GM23338 (cell line): ENCODE data around the gene ETV6. TPM values are rescaled to one million over a fixed set of nuclear protein-coding genes. Genes with fewer than 3 reads are reported as not detected.

Experiments used
- ATAC-seq: fragments of 200-7000 bp; cut with Tn5 transposase; 3 replicates; pipeline ENCODE4 v1.9.1; 2020
- DNase-seq: peaks from one replicate; pipeline ENCODE4 v3.0.0-alpha.2; 2015; ENCODE audit warnings: low spot score
- H2AFZ ChIP-seq: fragments of 200-600 bp; sonication (generic); 2 replicates; pipeline ENCODE4 v1.8.0; 2016; ENCODE audit warnings: antibody characterized with exemption, mild to moderate bottlenecking, moderate library complexity
- H3F3A ChIP-seq: fragments of 200-600 bp; sonication (generic); replicated peaks from 2 replicates; pipeline ENCODE4 v1.8.0; 2017; ENCODE audit warnings: antibody characterized with exemption, mixed run types, low read depth
- H3K27ac ChIP-seq: fragments of 200-600 bp; sonication (generic); 2 replicates; pipeline ENCODE4 v1.6.1; 2016; ENCODE audit warnings: low read depth
- H3K27me3 ChIP-seq: fragments of 200-600 bp; sonication (generic); 2 replicates; pipeline ENCODE4 v1.8.0; 2016; ENCODE audit warnings: mild to moderate bottlenecking, mixed run types, moderate library complexity; ENCODE audit not compliant: insufficient read depth
- H3K36me3 ChIP-seq: fragments of 200-600 bp; sonication (generic); 2 replicates; pipeline ENCODE4 v1.8.0; 2016; ENCODE audit warnings: mild to moderate bottlenecking; ENCODE audit not compliant: insufficient read depth
- H3K4me1 ChIP-seq: fragments of 200-600 bp; sonication (generic); 2 replicates; pipeline ENCODE4 v1.8.0; 2016; ENCODE audit warnings: mild to moderate bottlenecking, moderate library complexity; ENCODE audit not compliant: insufficient read depth
- H3K4me2 ChIP-seq: fragments of 200-600 bp; sonication (generic); 2 replicates; pipeline ENCODE4 v1.7.1; 2017; ENCODE audit warnings: mixed run types
- H3K4me3 ChIP-seq: fragments of 200-600 bp; sonication (generic); 2 replicates; pipeline ENCODE4 v1.6.1; 2016; ENCODE audit warnings: mixed run types
- H3K79me2 ChIP-seq: fragments of 200-600 bp; sonication (generic); replicated peaks from 2 replicates; pipeline ENCODE4 v1.8.0; 2017; ENCODE audit warnings: mild to moderate bottlenecking; ENCODE audit not compliant: insufficient read depth
- H3K9me2 ChIP-seq: fragments of 200-600 bp; sonication (generic); 2 replicates; pipeline ENCODE4 v1.8.0; 2017; ENCODE audit not compliant: insufficient read depth
- H4K20me1 ChIP-seq: fragments of 200-600 bp; sonication (generic); replicated peaks from 2 replicates; pipeline ENCODE4 v1.8.0; 2017; ENCODE audit warnings: mild to moderate bottlenecking; ENCODE audit not compliant: insufficient read depth
- H3K27ac Mint-ChIP-seq: 2 replicates; pipeline ENCODE4 v1.8.0; 2020; ENCODE audit warnings: inconsistent platforms, mild to moderate bottlenecking, moderate library complexity, mixed read lengths
- H3K27me3 Mint-ChIP-seq: 3 replicates; pipeline ENCODE4 v1.8.0; 2022; ENCODE audit warnings: low read depth, mild to moderate bottlenecking, moderate library complexity, mixed read lengths, inconsistent platforms; ENCODE audit not compliant: insufficient read depth, poor library complexity
- H3K36me3 Mint-ChIP-seq: 3 replicates; pipeline ENCODE4 v1.8.0; 2021; ENCODE audit warnings: low read depth, mild to moderate bottlenecking, inconsistent platforms, moderate library complexity, mixed read lengths
- H3K4me1 Mint-ChIP-seq: 3 replicates; pipeline ENCODE4 v1.8.0; 2020; ENCODE audit warnings: mild to moderate bottlenecking, inconsistent platforms, mixed read lengths
- H3K4me3 Mint-ChIP-seq: 3 replicates; pipeline ENCODE4 v1.8.0; 2021; ENCODE audit warnings: moderate library complexity, mild to moderate bottlenecking, inconsistent platforms, mixed read lengths
- H3K9me3 Mint-ChIP-seq: 3 replicates; pipeline ENCODE4 v1.8.0; 2020; ENCODE audit warnings: moderate library complexity, mild to moderate bottlenecking, inconsistent platforms, mixed read lengths
- ETS1 ChIP-seq: IDR thresholded peaks from 2 replicates; pipeline ENCODE4 v1.6.1; 2016; ENCODE audit warnings: antibody characterized with exemption
- EZH2 ChIP-seq: fragments of 200-600 bp; sonication (generic); IDR thresholded peaks from one replicate; pipeline ENCODE4 v1.8.0; 2017; ENCODE audit warnings: antibody characterized with exemption, mild to moderate bottlenecking, low read depth; ENCODE audit not compliant: unreplicated experiment
- EZH2phosphoT487 ChIP-seq: fragments of 200-600 bp; sonication (generic); IDR thresholded peaks from one replicate; pipeline ENCODE4 v1.8.1; 2018; ENCODE audit warnings: antibody characterized with exemption; ENCODE audit not compliant: unreplicated experiment
- JUNB ChIP-seq: IDR thresholded peaks from one replicate; pipeline ENCODE4 v1.6.1; 2016; ENCODE audit warnings: antibody characterized with exemption; ENCODE audit not compliant: unreplicated experiment
- POLR2AphosphoS5 ChIP-seq: IDR thresholded peaks from 2 replicates; pipeline ENCODE4 v1.6.1; 2016; ENCODE audit warnings: antibody characterized with exemption, low read depth
- STAT1 ChIP-seq: IDR thresholded peaks from one replicate; pipeline ENCODE4 v1.6.1; 2016; ENCODE audit warnings: antibody characterized with exemption; ENCODE audit not compliant: unreplicated experiment
- ZNF114 ChIP-seq: fragments of 250-450 bp; sonication (Bioruptor Pico); IDR thresholded peaks from 2 replicates; pipeline ENCODE4 v1.5.0; 2020; ENCODE audit warnings: mild to moderate bottlenecking, moderate library complexity
- ZNF331 ChIP-seq: fragments of 250-450 bp; sonication (Bioruptor Pico); IDR thresholded peaks from 2 replicates; pipeline ENCODE4 v1.5.0; 2020; ENCODE audit warnings: low read depth, mild to moderate bottlenecking, moderate library complexity
- polyA plus RNA-seq: library from polyadenylated mRNA; unstranded; fragments of >200 nt; fragmentation: Nextera tagmentation; extraction: Ambion mirVana; gene quantifications from 2 replicates; pipeline ENCODE4 v1.2.1, GENCODE V29; 2016
- total RNA-seq: library from RNA; depleted of rRNA; stranded (reverse); fragments of >200 nt; shearing (Covaris generic); gene quantifications from 2 replicates; pipeline ENCODE4 v1.2.3, GENCODE V29; 2014
- TF ChIP-seq, protein P1 (sequence below), 2 experiments: fragments of 200-600 bp in 1 of 2; sonication (generic) in 1 of 2; conservative IDR thresholded peaks; 2 replicates each; pipeline versions ENCODE4 v1.5.1 to v1.6.1; 2016 to 2017; ENCODE audit warnings: antibody characterized with exemption in 2 of 2, low read depth in 2 of 2, mild to moderate bottlenecking in 2 of 2, moderate library complexity in 1 of 2
- TF ChIP-seq, protein P2 (sequence below): IDR thresholded peaks from one replicate; pipeline ENCODE4 v1.6.1; 2018; ENCODE audit warnings: antibody characterized with exemption; ENCODE audit not compliant: unreplicated experiment

ETV6 gene
- total and polyA plus RNA-seq, 2 experiments from 2014 or later, result 7.5 to 15.1 TPM

GRCh38 chr12:11719678-11720099 lies 70.2 kb downstream of the ETV6 start:
- 0 out of 2 replicates have a peak, but pooled peaks cover 6% of the 10 kb centered on the region for H3K79me2 ChIP-seq
- Mint-ChIP-seq H3K9me3 (no peaks in the 10 kb centered on the region), H3K4me3 (no peak overlapping the region), H3K4me1 (peaks cover 46% of the 10 kb centered on the region), H3K27me3 (peaks cover 8% of the 10 kb centered on the region), H3K27ac (peak overlapping the region; percentile 81), H3K36me3 (no peaks in the 10 kb centered on the region; the same call in 2 of the 3 replicates)
- H4K20me1 ChIP-seq, result no peaks in the 10 kb centered on the region
- no peak overlapping the region for H3K27ac ChIP-seq
- H3K4me3 ChIP-seq, result no peak overlapping the region
- no peak for TF ChIP-seq STAT1
- TF ChIP-seq, protein P1, sequence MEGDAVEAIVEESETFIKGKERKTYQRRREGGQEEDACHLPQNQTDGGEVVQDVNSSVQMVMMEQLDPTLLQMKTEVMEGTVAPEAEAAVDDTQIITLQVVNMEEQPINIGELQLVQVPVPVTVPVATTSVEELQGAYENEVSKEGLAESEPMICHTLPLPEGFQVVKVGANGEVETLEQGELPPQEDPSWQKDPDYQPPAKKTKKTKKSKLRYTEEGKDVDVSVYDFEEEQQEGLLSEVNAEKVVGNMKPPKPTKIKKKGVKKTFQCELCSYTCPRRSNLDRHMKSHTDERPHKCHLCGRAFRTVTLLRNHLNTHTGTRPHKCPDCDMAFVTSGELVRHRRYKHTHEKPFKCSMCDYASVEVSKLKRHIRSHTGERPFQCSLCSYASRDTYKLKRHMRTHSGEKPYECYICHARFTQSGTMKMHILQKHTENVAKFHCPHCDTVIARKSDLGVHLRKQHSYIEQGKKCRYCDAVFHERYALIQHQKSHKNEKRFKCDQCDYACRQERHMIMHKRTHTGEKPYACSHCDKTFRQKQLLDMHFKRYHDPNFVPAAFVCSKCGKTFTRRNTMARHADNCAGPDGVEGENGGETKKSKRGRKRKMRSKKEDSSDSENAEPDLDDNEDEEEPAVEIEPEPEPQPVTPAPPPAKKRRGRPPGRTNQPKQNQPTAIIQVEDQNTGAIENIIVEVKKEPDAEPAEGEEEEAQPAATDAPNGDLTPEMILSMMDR (conservative IDR thresholded peaks at IDR 0.05; ENCODE audit: low read depth in 2 of 2), result no peak
- TF ChIP-seq EZH2phosphoT487, result no peak
- TF ChIP-seq POLR2AphosphoS5, result no peak
- TF ChIP-seq EZH2, result no peak
- TF ChIP-seq, protein P2, sequence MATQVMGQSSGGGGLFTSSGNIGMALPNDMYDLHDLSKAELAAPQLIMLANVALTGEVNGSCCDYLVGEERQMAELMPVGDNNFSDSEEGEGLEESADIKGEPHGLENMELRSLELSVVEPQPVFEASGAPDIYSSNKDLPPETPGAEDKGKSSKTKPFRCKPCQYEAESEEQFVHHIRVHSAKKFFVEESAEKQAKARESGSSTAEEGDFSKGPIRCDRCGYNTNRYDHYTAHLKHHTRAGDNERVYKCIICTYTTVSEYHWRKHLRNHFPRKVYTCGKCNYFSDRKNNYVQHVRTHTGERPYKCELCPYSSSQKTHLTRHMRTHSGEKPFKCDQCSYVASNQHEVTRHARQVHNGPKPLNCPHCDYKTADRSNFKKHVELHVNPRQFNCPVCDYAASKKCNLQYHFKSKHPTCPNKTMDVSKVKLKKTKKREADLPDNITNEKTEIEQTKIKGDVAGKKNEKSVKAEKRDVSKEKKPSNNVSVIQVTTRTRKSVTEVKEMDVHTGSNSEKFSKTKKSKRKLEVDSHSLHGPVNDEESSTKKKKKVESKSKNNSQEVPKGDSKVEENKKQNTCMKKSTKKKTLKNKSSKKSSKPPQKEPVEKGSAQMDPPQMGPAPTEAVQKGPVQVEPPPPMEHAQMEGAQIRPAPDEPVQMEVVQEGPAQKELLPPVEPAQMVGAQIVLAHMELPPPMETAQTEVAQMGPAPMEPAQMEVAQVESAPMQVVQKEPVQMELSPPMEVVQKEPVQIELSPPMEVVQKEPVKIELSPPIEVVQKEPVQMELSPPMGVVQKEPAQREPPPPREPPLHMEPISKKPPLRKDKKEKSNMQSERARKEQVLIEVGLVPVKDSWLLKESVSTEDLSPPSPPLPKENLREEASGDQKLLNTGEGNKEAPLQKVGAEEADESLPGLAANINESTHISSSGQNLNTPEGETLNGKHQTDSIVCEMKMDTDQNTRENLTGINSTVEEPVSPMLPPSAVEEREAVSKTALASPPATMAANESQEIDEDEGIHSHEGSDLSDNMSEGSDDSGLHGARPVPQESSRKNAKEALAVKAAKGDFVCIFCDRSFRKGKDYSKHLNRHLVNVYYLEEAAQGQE, result no peak
- TF ChIP-seq ETS1, result no peak
- no peak for TF ChIP-seq JUNB
- no peak for TF ChIP-seq ZNF331 (CRISPR knock-in tag)
- H3K27me3 ChIP-seq, result no peaks in the 10 kb centered on the region
- H3F3A ChIP-seq, result no peaks in the 10 kb centered on the region
- H3K4me1 ChIP-seq, result peaks cover 36% of the 10 kb centered on the region
- H2AFZ ChIP-seq, result no peak overlapping the region
- peak; percentile 57 for DNase-seq
- H3K36me3 ChIP-seq, result no peaks in the 10 kb centered on the region
- no peak overlapping the region for H3K4me2 ChIP-seq
- ATAC-seq, result peak; percentile 63
- no peaks in the 10 kb centered on the region for H3K9me2 ChIP-seq

- no peaks in the 10 kb centered on the region for H3K27me3 ChIP-seq
- H3K4me3 ChIP-seq, result no peak overlapping the region
- H3K9me2 ChIP-seq, result no peaks in the 10 kb centered on the region
- no peak overlapping the region for H2AFZ ChIP-seq
- no peaks in the 10 kb centered on the region for H4K20me1 ChIP-seq
- no peak for DNase-seq
- H3F3A ChIP-seq, result no peaks in the 10 kb centered on the region
- no peaks in the 10 kb centered on the region for H3K36me3 Mint-ChIP-seq
- H3K4me3 Mint-ChIP-seq, result no peak overlapping the region
- no peak overlapping the region for H3K4me2 ChIP-seq
- H3K27me3 Mint-ChIP-seq, result peaks cover 7% of the 10 kb centered on the region
- peaks cover 61% of the 10 kb centered on the region for H3K4me1 Mint-ChIP-seq
- H3K4me1 ChIP-seq, result peaks cover 36% of the 10 kb centered on the region
- ATAC-seq, result no peak
- no peaks in the 10 kb centered on the region for H3K9me3 Mint-ChIP-seq
- H3K36me3 ChIP-seq, result no peaks in the 10 kb centered on the region
- no peak overlapping the region for H3K27ac ChIP-seq
- no peak overlapping the region for H3K27ac Mint-ChIP-seq
- 0 out of 2 replicates have a peak, but pooled peaks cover 6% of the 10 kb centered on the region for H3K79me2 ChIP-seq
- TF ChIP-seq EZH2 (no peak), POLR2AphosphoS5 (no peak), ZNF114 (no peak), ETS1 (no peak), JUNB (no peak)
- TF ChIP-seq, protein P2, result no peak
Measured at GRCh38 chr12:11722071-11722470, 72.6 kb downstream of the ETV6 start.
